GM18517 (cell line): ENCODE data around the gene ADPRHL1.
"Not testable (repeated sequence)": the region's sequence is repeated elsewhere in the genome, so short reads cannot be mapped to it uniquely, and the experiment has no call there.

ENCODE experiments used
- ATAC-seq: cut with Tn5 transposase; IDR thresholded peaks from one replicate; pipeline ENCODE4 v1.9.1; 2021; ENCODE audit warnings: mild to moderate bottlenecking, moderate library complexity; ENCODE audit not compliant: unreplicated experiment

The ADPRHL1 gene

GRCh38 chr13:113403255-113404104, 49.8 kb downstream of the ADPRHL1 start:
- no peak for ATAC-seq

GRCh38 chr13:113402471-113403254, 50.6 kb downstream of the ADPRHL1 start:
- no peak for ATAC-seq

DNA sequence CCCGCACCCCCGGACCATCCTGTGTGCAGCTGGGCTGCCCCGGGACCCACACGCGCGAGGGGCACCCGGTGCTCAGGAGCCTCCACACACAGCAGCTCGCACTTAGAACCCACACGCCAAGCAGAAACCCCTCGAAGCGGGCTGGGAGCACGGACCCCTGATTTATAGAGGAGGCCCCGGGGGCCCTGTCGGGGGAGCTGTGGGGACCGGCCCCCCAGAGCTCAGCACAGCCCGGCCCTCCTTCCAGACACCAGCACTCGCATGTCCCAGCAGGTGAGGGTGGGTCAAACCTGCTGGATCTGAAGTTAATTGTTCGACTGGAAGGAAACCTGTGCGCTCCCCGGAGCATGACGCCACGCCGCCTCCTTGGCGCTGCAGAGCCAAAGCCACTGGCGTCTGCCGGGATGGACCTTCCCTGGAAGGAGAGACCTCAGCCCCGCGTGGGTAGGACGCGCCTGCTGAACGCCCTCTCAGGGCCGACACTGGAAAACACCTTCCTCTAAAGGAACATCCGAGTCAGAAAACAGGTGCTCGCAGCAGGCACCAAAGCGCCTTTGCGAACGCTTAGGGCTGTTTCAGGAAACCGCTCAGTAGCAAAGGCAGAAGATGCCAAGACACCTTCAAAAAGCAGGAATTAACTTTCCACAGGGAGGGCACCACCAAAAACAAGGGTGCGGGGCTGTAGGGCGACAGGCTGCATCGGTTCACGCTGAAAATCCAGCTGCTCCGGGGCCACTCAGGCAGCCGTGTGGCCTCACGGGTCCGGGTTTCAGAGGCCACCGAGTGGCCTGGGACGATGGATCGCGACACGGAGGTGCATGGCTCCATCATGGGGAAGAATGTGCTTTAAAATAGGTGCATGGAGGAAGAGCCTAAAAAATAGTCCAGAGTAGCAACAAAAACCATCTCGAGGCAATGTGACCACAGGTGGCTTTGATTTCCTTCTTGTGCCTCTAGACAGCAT, 51.6 kb downstream of the ADPRHL1 start:
- ATAC-seq = no peak

DNA sequence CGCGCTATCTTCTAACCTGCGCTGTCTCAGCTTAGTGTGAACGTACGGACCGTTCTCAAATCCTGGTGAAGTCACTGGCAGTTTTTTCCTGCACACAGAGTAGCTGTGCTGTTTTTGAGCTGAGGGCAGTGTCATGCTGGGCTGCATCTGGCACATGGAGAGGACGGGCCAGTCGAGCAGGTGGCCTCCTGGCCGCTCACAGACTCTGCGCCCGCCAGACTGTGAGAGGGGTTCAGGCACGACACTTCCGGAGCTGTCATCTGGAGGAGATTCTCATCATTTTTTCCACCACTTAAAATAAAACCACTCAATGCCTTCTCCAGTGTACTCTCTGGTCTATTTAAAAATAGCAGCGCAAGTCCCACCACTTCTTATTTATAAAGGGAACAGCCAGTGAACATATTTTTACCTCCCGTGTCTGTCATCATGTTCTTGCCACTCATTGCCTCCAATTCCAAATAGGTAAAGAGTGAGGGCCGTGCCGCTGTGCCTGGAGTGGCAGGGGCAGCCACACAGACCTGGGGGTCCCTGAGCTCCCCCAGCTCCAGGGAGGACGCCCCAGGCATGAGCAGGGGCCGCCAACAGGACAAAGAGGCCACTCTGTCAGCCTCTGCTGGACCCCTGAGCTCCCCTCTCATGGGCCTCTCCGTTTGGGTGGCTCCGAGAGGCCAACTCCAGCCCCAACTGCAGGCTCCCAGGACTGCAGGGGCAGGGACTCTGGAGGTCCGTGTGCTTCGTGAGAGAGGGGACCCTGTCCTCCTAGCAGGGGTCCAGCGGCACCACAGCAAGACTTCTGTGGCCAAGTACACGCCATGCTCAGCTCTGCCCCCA, 52.5 kb downstream of the ADPRHL1 start:
- ATAC-seq = no peak

- no peak for ATAC-seq
These were observed 53.5 kb downstream of the ADPRHL1 start for GRCh38 chr13:113399755-113400149.

DNA sequence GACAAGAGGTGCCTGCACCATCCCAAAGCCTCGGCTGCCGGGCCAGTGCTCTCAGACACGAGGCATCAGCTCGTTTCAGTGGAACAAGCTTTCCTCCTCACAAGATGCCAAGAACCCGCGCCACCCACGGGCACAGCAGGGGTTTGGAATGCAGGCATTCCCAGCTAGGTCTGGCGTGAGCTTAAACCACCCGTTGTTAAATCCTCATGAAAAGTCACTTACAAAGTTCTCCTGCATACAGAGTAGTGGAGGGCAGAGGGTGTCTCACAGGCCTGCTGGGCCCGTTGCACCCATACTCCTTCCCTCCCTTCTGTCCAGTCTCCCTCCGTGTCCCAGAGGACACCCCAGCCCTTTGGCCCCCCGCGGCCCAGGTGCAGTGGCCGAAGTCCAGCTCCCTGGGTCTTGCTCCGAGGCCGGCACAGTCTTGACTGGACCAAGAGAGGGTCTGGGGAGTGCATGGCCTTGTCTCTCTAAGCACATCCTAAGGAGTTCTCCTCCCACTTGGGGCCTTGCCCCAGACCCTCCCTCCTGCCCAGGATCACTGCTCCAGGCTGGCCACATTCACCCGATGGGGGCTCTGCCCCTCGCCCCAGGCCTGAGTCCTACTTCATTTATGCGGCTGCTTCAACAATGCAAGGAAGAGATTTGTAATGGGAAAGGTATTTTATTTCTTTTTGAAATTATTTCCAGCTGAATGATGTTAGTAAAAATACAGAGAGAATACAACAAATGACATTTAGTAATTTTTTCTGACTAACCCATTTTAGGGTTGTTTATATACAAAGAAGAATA, 54.1 kb downstream of the ADPRHL1 start:
- ATAC-seq = no peak

DNA sequence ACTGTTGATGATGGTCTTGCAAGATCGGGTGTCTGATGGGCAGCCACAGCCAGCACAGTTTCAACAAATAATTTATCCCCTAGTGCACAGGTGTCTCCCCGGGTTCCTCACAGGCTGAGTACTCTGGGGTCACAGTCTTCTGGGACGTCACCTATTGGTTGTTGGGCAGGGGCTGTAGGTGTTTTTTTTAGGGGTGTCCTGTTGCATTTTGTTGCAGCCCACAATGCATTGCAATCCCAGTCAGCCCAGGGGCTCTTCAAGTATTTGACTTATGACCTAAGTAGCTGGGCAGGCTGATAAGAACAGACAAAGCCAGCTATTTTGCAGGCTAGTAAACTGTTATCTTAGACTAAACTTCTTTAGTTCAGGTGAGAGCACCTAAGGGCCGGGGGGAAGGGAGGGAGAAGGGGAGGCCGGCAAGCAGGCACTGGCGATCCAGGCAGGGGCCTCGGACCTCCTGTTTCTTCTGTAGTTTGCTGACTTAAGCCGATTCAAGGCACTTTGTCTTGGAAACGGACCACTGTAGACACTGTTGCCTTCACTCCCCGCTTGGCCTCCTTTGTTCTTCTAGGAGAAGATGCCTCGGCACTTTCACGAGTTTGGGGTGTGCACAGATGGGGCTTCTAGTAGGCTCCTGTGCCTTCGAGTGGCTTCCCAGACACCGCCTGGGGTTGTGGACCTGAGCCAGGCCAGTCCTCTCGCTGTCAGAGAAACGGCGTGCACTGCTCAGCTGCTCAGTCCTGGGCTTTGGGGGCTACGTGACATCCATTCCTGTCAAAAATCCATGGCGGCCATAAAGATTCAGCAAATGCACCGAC, 55.5 kb downstream of the ADPRHL1 start:
- ATAC-seq = no peak

- ATAC-seq = peak; percentile 20
These were observed 59.0 kb downstream of the ADPRHL1 start for GRCh38 chr13:113394339-113394640.

GRCh38 chr13:113393563-113394338, 59.5 kb downstream of the ADPRHL1 start:
- ATAC-seq = peak; percentile 89

DNA sequence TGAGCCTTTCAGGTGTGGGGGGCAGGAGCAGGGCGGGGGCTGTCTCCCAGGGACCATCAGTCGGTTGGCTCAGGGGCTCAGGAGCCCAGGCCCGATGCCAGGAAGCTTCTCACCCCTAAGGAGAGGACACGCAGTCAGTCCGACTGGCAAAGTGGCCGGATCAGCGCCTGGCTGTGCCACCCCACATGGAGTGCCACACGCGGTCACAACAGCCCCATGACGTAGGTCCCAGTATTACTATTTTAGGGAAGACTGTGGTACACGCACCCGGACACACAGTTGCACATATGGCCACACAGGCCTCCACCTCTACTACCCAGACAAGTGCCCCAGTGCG, 60.1 kb downstream of the ADPRHL1 start:
- ATAC-seq = no peak

DNA sequence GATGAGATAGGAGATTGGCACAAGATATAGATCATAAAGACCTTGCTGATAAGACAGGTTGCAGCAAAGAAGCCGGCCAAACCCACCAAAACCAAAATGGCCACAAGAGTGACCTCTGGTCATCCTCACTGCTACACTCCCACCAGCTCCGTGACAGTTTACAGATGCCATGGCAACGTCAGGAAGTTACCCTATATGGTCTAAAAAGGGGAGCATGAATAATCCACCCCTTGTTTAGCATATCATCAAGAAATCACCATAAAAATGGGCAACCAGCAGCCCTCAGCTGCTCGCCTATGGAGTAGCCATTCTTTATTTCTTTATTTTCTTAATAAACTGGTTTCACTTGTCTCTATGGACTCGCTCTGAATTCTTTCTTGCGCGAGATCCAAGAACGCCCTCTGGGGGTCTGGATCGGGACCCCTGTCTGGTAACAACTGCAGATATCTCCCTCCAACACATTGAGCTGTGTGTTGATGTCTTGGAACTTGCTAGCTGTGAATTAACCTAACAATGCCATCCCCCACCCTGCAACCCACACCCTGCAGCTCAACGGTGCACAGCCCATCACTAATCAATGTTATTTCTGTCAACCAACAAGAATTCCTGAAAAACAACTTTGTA, 62.3 kb downstream of the ADPRHL1 start:
- no peak for ATAC-seq

DNA sequence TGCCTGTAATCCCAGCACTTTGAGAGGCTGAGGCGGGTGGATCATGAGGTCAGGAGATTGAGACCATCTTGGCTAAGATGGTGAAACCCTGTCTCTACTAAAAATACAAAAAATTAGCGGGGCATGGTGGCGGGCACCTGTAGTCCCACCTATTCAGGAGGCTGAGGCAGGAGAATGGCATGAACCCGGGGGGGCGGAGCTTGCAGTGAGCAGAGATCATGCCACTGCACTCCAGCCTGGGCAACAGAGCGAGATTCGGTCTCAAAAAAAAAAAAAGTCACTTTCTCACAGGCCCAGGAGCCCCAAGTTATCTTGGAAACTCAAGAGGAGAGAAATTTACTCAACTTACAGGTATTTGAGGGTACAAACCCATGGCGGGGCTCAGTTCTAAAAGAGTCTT, 63.7 kb downstream of the ADPRHL1 start:
- not testable (repeated sequence) for ATAC-seq

DNA sequence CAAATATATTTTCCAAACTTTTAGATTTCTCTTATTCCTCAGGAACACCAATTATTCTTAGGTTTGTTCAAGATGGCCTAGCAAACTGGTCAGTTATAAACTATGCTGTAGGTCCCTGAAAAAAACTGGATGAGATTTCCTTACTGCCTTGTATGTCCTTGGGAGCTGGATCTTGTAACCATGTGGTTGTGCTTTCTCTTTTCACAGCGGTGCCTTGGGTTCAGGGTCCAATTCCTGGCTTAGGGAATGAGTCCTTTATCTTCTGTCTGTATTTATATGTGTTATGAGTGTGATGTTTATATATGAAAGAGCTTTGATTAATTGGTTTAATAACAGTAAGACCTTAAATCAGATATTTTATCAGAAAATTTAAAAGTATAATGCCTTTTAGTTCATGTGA, 65.9 kb downstream of the ADPRHL1 start:
- ATAC-seq = no peak

- no peak for ATAC-seq
These were observed 70.2 kb downstream of the ADPRHL1 start for GRCh38 chr13:113383089-113383488.

DNA sequence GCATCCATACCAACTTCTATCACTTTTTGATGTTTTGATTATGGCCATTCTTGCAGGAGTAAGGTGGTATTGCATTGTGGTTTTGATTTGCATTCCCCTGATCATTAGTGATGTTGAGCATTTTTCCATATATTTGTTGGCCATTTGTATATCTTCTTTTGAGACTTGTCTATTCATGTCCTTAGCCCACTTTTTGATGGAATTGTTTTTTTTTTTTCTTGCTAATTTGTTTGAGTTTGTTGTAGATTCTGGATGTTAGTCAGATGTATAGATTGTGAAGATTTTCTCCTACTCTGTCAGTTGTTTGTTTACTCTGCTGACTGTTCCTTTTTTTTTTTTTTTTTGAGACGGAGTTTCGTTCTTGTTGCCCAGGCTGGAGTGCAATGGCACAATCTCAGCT, 70.7 kb downstream of the ADPRHL1 start:
- not testable (repeated sequence) for ATAC-seq

DNA sequence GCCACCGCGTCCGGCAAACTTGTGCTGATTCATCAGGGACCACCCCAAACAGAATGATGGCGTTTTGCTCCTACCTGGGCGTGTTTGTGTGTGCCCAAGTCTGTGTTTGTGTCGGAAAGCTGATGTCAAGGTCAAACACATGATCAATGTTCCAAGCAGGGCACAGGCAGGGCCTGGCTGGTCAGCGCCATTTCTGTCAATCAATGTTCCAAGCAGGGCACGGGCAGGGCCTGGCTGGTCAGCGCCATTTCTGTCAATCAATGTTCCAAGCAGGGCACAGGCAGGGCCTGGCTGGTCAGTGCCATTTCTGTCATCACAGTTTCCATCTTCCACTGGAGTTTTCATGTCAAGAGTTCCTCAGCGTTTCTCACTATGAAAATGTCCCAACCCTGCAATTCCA, 74.5 kb downstream of the ADPRHL1 start:
- no peak for ATAC-seq

DNA sequence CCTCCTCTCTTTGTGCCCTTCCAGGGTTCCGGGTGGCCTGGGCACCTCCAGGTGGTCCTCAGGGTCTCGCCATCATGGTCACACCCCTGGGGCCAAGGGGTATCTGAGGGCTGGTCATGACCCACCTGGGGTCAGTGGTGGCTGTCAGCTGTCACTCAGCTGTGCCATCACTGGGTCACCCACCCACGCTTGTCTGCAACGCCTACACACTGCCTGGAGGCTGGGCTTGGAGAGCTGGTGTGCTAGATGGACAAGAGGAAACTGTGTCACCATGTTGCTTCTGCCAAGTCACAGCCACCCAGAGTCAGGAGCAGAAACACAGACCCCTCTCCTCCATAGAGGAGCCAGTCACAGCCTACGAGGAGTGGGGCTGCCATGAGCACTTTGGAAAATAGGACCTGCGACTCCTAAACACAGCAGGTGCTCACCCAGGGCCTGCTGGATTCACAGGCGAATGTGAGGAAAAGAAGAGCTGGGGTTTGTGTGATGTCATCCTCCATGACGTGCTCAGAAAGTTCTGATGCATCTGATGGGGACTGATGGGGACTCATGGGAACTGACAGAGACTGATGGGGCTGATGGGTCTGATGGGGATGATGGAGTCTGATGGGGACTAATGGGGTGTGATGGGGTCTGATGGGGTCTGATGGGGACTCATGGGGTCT, 78.6 kb downstream of the ADPRHL1 start:
- ATAC-seq = no peak
